Measurements from ENCODE around the gene TSEN54. TPM values are rescaled to one million over a fixed set of nuclear protein-coding genes. Genes with fewer than 3 reads are reported as not detected.

The TSEN54 gene
- polyA plus RNA-seq, 1 donor, result 19.4 TPM

DNA sequence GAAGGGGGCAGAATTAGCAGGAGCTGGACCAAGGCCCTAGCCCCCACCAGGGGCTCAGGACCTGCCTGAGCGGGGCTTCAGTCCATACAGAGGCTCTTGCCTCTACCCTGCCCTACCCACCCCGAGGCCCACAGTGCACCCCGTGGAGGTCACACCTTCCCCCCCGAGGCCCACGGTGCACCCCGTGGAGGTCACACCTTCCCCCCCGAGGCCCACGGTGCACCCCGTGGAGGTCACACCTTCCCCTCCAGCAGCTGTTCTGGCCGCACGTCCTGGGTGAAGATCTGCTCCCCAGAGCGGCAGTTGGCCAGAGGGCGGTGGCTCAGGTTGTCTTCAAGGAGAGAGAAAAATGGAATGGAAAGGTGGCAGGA is 12.4 kb upstream of the TSEN54 start:
- DNase-seq (ENCODE audit: low read depth), result no peak

GRCh38 chr17:75504347-75505151 is 11.8 kb upstream of the TSEN54 start:
- DNase-seq (ENCODE audit: low read depth), result no peak

DNA sequence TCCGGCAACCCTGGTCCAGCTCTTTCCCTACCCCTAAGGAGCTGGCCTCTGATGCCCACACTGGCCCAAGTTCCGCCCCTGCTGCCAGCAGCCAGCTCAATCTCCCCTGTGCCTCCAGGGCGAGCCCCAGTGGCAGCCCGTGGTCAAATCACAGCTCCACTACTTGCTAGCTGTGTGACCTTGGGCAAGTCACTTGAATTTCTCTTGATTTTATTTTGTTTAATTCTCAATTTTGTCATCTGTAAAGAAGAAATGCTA is 11.2 kb upstream of the TSEN54 start:
- DNase-seq (ENCODE audit: low read depth), result no peak

DNA sequence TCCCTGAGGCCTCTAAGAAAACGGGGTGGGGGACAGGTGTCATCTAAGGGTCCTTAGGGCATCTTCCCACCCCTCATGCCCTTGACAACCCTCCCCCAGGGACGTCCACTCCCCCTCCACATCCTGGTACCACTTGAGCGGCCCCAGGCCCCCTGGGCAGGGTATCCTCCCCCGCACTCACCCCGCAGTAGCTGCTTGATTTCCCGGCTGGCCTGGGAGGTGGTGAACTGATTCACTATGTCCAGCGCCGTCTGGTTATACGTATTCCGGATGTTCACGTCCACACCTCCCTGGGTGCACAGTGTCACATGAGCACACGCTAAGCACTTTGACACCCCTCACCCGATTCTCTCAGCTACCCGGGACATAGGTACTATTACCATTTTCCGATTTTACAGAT is 10.7 kb upstream of the TSEN54 start:
- DNase-seq (ENCODE audit: low read depth), result no peak

DNA sequence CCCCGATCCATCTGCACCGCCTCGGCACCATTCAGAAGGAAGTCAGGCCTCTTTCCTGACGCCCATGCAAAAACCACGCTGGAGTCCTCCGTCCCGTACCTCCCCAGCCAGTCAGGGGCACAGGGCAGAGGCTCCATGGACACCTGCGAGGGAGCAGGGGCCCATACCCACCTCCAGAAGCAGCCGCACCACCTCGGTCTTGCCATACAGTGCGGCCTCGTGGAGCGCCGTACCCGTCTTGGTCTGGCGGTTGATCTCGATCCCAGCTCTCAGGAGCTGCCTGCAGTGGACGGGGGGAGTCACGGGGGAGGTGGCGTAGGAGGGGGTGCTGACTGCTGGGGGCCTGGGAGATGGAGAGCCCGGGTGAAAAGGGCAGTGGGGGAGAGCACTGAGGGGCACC is 10.2 kb upstream of the TSEN54 start:
- DNase-seq (ENCODE audit: low read depth), result no peak

DNA sequence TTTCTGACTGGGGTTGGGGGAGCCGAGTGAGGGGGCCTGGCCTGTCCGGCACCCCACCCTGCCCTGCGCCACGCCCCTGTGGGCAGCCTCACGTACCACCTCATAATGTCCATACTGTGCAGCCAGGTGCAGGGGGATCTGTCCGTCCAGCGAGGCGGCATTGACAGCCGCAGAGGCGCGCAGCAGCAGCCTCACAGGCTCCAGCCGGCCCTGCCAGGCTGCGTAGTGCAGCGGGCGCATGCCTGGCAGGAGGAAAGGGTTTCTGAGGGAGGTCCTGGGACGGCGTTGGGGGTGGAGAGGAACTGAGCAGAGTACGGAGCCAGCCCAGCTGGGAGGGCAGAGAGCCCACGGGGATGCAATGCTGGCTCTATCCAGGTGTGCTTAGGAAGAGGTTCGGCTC is 9.4 kb upstream of the TSEN54 start:
- no peak for DNase-seq (ENCODE audit: low read depth)

DNA sequence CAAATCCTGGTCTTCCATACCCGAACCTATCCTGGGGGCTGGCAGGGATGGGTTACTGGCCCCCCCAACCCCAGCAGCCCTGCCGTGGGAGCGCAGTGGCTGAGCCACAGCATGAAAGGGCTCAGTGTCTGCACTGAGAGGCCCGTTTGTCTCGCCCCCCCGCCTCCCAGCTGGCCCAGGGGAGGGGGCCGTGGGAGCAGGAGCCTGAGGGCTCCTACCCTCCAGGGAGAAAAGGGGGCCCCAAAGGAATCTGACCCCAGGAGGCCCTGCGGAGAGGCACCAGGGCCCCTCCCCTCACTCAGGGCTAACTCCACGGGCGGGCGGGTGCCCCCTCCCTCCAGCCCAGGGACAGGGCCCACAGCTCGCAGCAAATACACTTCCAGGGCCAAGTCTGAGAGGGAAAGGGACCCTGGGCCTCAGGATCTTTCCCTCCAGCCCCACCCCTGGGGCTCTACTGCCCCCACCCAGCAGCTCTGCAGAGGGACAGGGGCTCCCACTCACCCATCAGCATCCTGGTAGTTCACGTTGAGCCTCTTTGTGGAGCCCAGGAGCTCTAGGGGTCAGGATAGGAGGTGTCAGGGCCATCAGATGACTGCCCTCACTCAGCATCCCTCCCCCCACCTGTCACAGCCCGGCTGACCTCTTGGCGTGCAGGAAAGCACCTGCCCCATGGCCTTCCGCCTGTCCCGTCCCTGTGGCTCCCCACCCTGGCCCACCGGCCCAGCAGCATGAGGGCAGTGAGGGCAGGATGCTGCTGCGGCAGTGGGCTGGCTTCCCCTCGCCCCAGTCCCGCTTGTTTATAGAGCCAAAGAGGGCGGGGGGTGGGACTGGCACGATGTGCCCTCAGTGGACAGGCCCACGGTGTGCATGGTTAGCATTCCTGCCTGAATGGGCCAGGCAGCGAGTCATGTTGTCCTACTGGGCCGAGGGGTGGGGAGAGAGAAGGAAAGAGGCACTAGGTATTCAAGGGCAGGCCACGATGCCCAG is 8.3 kb upstream of the TSEN54 start:
- no peak for DNase-seq (ENCODE audit: low read depth)

- no peak for DNase-seq (ENCODE audit: low read depth)
Measured at GRCh38 chr17:75508931-75509361, 7.4 kb upstream of the TSEN54 start.

DNA sequence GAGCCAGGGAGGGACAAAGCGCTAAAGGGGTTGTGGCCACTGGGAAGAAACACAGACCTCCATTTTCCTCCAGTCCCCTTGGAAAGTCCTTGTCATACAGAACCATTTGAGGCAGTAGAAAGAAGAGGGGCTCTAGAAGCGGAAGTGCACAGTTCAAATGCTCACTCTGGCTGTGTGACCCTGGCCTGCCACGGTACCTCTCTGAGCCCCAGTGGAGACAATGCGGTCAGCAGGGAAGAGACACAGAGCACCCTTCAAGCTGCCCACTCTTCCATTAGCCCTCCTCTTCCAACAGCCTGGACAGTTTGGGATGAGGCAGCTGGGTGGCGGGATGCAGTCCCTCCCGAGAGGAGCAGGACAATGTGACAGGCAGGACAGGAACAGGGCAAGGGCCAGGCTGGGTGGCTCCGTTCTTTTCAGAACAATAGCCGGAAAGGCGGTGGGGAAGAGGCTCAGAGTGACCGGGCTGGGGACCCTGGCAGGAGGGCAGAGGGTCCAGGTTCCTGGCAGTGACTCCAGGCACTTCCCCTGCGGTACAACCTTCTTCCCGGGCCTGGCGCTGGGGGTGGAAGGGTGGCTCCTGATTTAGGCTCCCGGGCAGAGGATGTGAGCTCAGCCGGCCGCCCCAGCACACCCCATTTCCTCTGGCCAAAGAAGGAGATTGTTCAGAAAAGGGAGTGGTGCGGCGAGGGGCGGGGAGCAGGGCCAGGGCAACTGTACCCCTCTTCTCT is 6.6 kb upstream of the TSEN54 start:
- no peak for DNase-seq (ENCODE audit: low read depth)

DNA sequence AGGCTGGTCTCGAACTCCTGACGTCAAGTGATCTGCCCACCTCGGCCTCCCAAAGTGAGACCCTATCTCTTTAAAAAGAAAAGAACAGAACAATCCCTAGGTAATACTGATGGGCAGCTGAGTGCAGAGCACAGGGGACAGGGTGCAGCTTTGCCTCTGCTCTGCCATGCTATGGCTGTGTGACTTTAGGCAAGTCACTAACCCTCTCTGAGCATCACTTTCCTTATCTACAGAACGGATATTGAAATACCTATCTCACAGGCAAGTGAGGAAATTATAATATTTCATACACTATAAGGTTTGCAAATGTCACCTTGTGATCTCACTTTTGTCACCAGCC is 5.1 kb upstream of the TSEN54 start:
- DNase-seq (ENCODE audit: low read depth), result no peak

DNA sequence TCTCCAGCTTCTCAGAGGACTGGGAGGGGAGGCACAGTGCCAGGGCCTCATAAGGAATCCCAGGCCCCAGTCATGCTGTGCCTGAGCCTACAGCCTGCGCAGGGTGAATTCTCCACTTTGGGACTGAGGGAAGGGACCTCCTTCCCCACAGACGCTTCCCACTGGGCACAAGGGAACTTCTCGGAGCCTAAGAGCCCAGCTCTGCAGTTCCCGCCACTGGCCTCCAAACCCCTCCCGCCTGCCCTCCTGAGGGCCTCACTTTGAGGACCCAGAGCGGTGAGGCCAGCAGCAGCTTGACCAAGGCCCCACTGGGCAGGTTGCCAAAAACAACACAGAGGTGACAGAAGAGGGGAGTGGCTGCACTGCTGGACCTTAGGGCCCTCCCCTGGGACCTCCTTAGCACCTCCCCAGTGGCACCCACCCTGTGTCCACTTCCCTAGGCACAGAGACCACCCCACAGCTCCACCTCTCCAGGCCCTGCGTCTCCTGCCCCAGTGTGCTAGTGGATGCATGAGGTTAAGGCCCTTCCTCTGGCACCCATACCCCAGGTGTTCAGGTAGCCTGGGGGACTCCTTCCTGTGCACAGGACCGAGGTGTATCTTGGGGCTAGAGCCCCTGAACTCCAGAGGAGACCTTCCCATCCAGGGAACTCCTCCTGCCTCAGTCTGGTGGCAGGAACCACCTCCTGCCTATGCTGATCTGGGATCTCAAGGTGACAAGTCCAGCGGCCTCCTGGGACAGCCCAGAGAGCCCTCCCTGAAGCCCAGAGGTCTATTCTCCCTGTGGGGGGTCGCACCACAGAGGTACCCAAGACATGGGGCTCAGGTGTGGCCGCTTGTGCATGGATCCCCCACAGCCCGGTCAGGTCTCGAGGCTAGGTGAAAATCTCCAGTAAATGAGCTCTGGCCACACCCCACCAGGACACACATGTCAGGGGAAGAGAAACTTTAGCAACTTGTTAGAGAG is 4.4 kb upstream of the TSEN54 start:
- no peak for DNase-seq (ENCODE audit: low read depth)

DNA sequence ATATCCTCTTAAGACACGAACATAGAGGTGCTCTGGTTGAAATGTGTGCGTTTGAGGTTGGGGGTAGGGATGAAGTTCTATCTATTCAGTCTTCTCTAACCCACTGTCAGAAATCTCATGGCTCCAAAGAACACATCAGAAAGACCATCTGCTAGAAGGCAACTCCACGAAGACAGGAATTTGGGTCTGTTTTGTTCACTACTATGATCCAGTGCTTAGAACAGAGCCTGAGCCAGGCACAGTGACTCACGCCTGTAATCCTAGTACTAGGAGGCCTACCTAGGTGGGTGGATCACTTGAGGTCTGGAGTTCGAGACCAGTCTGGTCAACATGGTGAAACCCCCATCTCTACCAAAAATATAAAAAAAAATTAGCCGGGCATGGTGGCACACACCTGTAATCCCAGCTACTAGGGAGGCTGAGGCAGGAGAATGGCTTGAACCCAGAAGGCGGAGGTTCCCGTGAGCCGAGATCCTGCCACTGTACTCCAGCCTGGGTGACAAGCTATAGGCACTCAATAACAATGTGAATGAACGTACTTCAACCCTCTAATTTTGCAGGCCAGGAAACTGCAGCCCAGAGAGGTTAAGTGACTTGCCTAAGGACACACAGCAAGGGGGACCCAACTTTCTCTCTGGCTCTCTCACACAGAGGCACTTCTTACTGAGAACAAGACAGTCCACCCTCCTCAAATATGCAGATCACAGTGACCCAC is 3.2 kb upstream of the TSEN54 start:
- no peak for DNase-seq (ENCODE audit: low read depth)

DNA sequence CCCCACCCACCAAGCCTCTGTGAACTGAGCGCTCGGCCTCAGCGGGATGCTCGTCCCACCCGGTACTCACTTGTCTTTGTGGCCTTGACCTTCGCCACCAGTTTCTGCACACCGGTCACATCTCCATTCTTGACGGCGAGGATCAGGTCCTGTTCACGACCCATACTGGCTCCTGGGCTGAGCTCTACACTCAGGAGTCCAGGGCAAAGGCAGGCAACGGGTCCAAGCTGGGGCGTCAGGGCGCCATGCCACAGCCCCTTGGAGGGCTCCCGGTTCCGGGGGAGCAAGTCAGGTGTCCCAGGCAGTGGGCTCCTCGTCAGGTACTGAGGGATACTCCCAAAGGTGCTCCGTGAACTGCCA is 2.7 kb upstream of the TSEN54 start:
- DNase-seq (ENCODE audit: low read depth), result no peak

DNA sequence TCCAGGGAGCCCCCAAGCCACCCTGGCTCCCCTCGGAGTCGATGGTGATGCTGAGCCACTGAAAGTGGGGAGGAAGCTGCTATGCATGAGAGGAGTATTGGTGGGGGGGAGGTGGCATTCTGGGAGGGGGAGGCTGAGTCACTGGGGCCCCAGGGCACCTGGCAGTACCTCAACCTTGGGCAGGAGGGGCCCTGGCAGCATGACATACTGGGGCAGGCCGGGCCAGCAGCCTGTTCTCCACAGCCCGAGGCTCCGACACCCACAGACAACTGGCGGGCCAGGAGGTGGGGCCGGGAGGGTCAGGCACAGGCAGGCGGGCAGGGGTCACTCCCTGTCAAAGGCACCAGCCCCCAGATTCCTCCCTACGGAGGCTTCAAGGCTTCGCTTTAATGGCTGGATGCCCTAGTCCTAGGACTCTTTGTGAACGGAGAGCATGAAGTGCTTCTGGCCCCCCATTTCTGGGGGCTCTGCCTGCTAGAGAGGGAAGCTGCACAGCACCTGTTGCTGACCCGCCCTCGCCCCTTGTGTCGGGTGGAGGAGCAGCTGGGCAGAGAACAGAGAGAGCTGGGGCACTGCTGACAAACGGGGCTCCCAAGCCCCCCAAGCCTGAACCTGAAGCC is 1.9 kb upstream of the TSEN54 start:
- no peak for DNase-seq (ENCODE audit: low read depth)

DNA sequence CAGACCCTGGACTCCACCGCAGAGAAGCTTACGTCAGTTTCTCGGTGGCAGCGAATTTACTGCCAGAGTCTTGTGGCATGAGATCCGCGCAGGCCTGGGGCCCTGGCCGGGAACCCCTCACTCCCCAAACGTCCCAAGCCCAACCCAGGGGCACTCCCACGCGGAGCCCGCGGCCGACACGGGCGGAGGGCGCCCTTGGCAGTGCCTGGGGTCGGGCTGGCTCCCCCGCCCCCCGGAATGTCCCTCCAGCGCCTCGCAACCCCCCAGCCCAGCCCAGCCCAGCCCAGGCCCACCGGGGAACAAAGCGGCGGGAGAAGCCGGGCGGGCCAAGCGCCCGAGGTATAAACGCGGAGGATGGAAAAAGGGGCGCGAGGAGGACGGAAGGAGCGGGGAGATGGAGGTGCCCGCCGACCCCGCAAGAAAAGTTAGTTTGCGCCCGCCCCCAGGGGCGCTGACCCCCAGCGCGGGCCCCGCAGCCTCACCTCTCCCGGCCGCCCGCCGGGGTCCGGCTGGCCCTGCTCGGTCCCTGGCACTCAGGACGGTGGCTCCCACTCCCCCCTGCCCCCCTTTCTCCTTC is 1.3 kb upstream of the TSEN54 start:
- DNase-seq (ENCODE audit: low read depth), result no peak

GRCh38 chr17:75515496-75516254 is 653 bp upstream of the TSEN54 start, which contains the start of gene CASKIN2:
Gene CASKIN2, minus strand, starts transcription at chr17:75515537. Its CDS starts 1,733 bp downstream, at chr17:75513804.
- peak; percentile 65 for DNase-seq (ENCODE audit: low read depth)

- no peak for DNase-seq (ENCODE audit: low read depth)
Measured at GRCh38 chr17:75516619-75517296, 430 bp downstream of the TSEN54 start.

DNA sequence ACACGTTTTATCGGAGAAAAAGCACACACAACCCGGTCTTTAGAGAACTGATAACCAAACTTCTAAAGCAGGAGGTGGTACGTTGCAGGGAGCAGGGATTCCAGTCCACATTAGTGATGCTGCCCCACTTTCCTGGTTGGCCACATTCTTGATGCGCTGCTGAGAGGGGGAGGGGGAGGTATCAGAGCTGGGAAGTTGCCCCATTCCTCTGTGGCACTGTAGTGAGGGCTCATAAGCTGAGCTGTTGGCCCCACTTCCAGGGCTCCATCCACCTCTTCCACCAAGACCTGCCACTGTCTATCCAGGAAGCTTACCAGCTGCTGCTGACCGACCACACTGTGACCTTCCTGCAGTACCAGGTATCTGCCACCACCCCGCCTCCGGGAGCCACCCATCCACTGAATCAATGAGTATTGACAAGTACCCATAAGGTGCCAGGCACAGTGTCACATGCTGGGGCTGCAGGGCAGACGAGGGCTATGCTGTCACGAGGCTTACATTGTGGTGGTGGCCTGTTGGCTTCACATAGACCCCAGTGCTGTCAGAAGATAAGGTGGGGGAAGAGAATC is 1.1 kb downstream of the TSEN54 start:
- DNase-seq (ENCODE audit: low read depth), result no peak
